GM23338 (cell line): ENCODE measurements around the gene RAB3B.

ENCODE experiments used
- CREB1 ChIP-seq: fragments of 250-450 bp; sonication (Bioruptor Pico); IDR thresholded peaks from 2 replicates; pipeline ENCODE4 v1.5.0; 2020; ENCODE audit warnings: low read depth, mild to moderate bottlenecking, moderate library complexity
- EZH2 ChIP-seq: fragments of 200-600 bp; sonication (generic); IDR thresholded peaks from one replicate; pipeline ENCODE4 v1.8.0; 2017; ENCODE audit warnings: antibody characterized with exemption, mild to moderate bottlenecking, low read depth; ENCODE audit not compliant: unreplicated experiment
- EZH2phosphoT487 ChIP-seq: fragments of 200-600 bp; sonication (generic); IDR thresholded peaks from one replicate; pipeline ENCODE4 v1.8.1; 2018; ENCODE audit warnings: antibody characterized with exemption; ENCODE audit not compliant: unreplicated experiment
- POLR2AphosphoS5 ChIP-seq: IDR thresholded peaks from 2 replicates; pipeline ENCODE4 v1.6.1; 2016; ENCODE audit warnings: antibody characterized with exemption, low read depth
- ZNF331 ChIP-seq: fragments of 250-450 bp; sonication (Bioruptor Pico); IDR thresholded peaks from 2 replicates; pipeline ENCODE4 v1.5.0; 2020; ENCODE audit warnings: low read depth, mild to moderate bottlenecking, moderate library complexity
- TF ChIP-seq, protein P1 (sequence below), 2 experiments: fragments of 200-600 bp in 1 of 2; sonication (generic) in 1 of 2; conservative IDR thresholded peaks; 2 replicates each; pipeline versions ENCODE4 v1.5.1 to v1.6.1; 2016 to 2017; ENCODE audit warnings: antibody characterized with exemption in 2 of 2, low read depth in 2 of 2, mild to moderate bottlenecking in 2 of 2, moderate library complexity in 1 of 2

GRCh38 chr1:52037402-52037814 lies 46.9 kb upstream of the RAB3B start:
- TF ChIP-seq, protein P1, sequence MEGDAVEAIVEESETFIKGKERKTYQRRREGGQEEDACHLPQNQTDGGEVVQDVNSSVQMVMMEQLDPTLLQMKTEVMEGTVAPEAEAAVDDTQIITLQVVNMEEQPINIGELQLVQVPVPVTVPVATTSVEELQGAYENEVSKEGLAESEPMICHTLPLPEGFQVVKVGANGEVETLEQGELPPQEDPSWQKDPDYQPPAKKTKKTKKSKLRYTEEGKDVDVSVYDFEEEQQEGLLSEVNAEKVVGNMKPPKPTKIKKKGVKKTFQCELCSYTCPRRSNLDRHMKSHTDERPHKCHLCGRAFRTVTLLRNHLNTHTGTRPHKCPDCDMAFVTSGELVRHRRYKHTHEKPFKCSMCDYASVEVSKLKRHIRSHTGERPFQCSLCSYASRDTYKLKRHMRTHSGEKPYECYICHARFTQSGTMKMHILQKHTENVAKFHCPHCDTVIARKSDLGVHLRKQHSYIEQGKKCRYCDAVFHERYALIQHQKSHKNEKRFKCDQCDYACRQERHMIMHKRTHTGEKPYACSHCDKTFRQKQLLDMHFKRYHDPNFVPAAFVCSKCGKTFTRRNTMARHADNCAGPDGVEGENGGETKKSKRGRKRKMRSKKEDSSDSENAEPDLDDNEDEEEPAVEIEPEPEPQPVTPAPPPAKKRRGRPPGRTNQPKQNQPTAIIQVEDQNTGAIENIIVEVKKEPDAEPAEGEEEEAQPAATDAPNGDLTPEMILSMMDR (conservative IDR thresholded peaks at IDR 0.05; ENCODE audit: low read depth in 2 of 2), result no peak
- no peak for TF ChIP-seq EZH2
- TF ChIP-seq ZNF331 (CRISPR knock-in tag), result no peak
- TF ChIP-seq EZH2phosphoT487, result no peak
- no peak for TF ChIP-seq CREB1 (CRISPR knock-in tag)
- no peak for TF ChIP-seq POLR2AphosphoS5
